ENCODE results near the gene PI4KB. TPM values are rescaled to one million over a fixed set of nuclear protein-coding genes. Genes with fewer than 3 reads are reported as not detected.
A peak's percentile ranks its signal among the peaks of the same experiment; 100 is the strongest.
"Not testable (repeated sequence)": the region's sequence is repeated elsewhere in the genome, so short reads cannot be mapped to it uniquely, and the experiment has no call there.

The PI4KB gene
- total RNA-seq (2014; rRNA removed; shearing (Covaris generic)) = 23.0 and 39.6 TPM in 2 replicates

GRCh38 chr1:151327223-151327902 lies at the start of gene PI4KB:
Gene PI4KB (minus strand): TSS chr1:151327416. CDS start chr1:151316481, 10,935 bp downstream.
- DNase-seq (ENCODE audit: low read depth) = peak; percentile 96

- DNase-seq (ENCODE audit: low read depth) = no peak
Measured at GRCh38 chr1:151373196-151373595, 46.0 kb upstream of the PI4KB start.

- DNase-seq (ENCODE audit: low read depth) = peak; percentile 61
Measured at GRCh38 chr1:151372058-151372934, 45.1 kb upstream of the PI4KB start, which contains the start of gene SELENBP1. Gene SELENBP1 (minus strand): TSS chr1:151372705. CDS start chr1:151372641, 64 bp downstream.

GRCh38 chr1:151371370-151372057 lies 44.3 kb upstream of the PI4KB start:
- peak; percentile 61 for DNase-seq (ENCODE audit: low read depth)

- DNase-seq (ENCODE audit: low read depth) = no peak
Measured at GRCh38 chr1:151370211-151370911, 43.1 kb upstream of the PI4KB start.

GRCh38 chr1:151369621-151370048 lies 42.4 kb upstream of the PI4KB start:
- no peak for DNase-seq (ENCODE audit: low read depth)

- DNase-seq (ENCODE audit: low read depth) = no peak
Measured at GRCh38 chr1:151369302-151369610, 42.0 kb upstream of the PI4KB start.

GRCh38 chr1:151368393-151369301 lies 41.4 kb upstream of the PI4KB start:
- DNase-seq (ENCODE audit: low read depth) = no peak

- no peak for DNase-seq (ENCODE audit: low read depth)
Measured at GRCh38 chr1:151367658-151368392, 40.6 kb upstream of the PI4KB start.

- no peak for DNase-seq (ENCODE audit: low read depth)
Measured at GRCh38 chr1:151364996-151365395, 37.8 kb upstream of the PI4KB start.

GRCh38 chr1:151362308-151363155 lies 35.3 kb upstream of the PI4KB start:
- DNase-seq (ENCODE audit: low read depth) = no peak

GRCh38 chr1:151361883-151362282 lies 34.7 kb upstream of the PI4KB start:
- DNase-seq (ENCODE audit: low read depth) = no peak

GRCh38 chr1:151356696-151357095 lies 29.5 kb upstream of the PI4KB start:
- DNase-seq (ENCODE audit: low read depth) = no peak

- DNase-seq (ENCODE audit: low read depth) = peak; percentile 36
Measured at GRCh38 chr1:151352021-151352718, 25.0 kb upstream of the PI4KB start.

- DNase-seq (ENCODE audit: low read depth) = not testable (repeated sequence)
Measured at GRCh38 chr1:151350323-151350722, 23.1 kb upstream of the PI4KB start.

GRCh38 chr1:151347523-151348246 lies 20.5 kb upstream of the PI4KB start:
- DNase-seq (ENCODE audit: low read depth) = no peak

GRCh38 chr1:151346769-151347522 lies 19.7 kb upstream of the PI4KB start, which contains the start of gene RFX5:
Gene RFX5 (minus strand): TSS chr1:151347252. CDS start chr1:151346320, 932 bp downstream.
- DNase-seq (ENCODE audit: low read depth) = peak; percentile 98
